H1 (cell line): ENCODE measurements around the gene CNKSR2. TPM values are rescaled to one million over a fixed set of nuclear protein-coding genes. Genes with fewer than 3 reads are reported as not detected.

Source experiments
- CTCF ChIA-PET: fragments of 300-600 bp; sonication (Branson Sonifier 250); formaldehyde crosslinking; loops from one replicate; lab custom pipeline; 2021; ENCODE audit not compliant: partially characterized antibody; lab: Charles Lee
- POLR2A ChIA-PET: fragments of 300-600 bp; sonication (Branson Sonifier 250); formaldehyde crosslinking; loops from one replicate; lab custom pipeline; 2021; ENCODE audit warnings: inconsistent platforms; ENCODE audit not compliant: partially characterized antibody; lab: Charles Lee
- DNase-seq, 2 experiments: peaks; one replicate each; pipeline versions ENCODE4 v3.0.0 to v3.0.0-alpha.2; 2010 to 2022; ENCODE audit warnings: low spot score in 2 of 2, low read depth in 1 of 2, mixed read lengths in 1 of 2
- FAIRE-seq: peaks from 2 replicates; lab custom pipeline; 2011; peaks lifted over from hg19 to GRCh38; lab: Jason Lieb, UNC
- H2AFZ ChIP-seq: 2 replicates; pipeline ENCODE4 v1.8.1; 2012; ENCODE audit warnings: low read length, inconsistent platforms
- H2AK5ac ChIP-seq: 2 replicates; pipeline ENCODE4 v1.6.1; 2013; ENCODE audit warnings: low read depth, low read length
- H2BK120ac ChIP-seq: replicated peaks from 2 replicates; pipeline ENCODE3; 2013; ENCODE audit warnings: low read depth, low read length, inconsistent platforms
- H2BK12ac ChIP-seq: 2 replicates; pipeline ENCODE4 v1.6.1; 2013; ENCODE audit warnings: low read depth, low read length
- H2BK15ac ChIP-seq: 2 replicates; pipeline ENCODE4 v1.6.1; 2013; ENCODE audit warnings: low read length
- H2BK20ac ChIP-seq: 2 replicates; pipeline ENCODE4 v1.6.1; 2013; ENCODE audit warnings: low read length
- H2BK5ac ChIP-seq: 2 replicates; pipeline ENCODE4 v1.6.1; 2013; ENCODE audit warnings: low read depth, low read length
- H3K14ac ChIP-seq: 2 replicates; pipeline ENCODE4 v1.6.1; 2013; ENCODE audit warnings: inconsistent platforms; ENCODE audit not compliant: insufficient read length
- H3K18ac ChIP-seq: 2 replicates; pipeline ENCODE4 v1.6.1; 2013; ENCODE audit warnings: low read length; ENCODE audit errors: extremely low read depth
- H3K23ac ChIP-seq: 2 replicates; pipeline ENCODE4 v1.6.1; 2013; ENCODE audit warnings: inconsistent platforms; ENCODE audit not compliant: insufficient read length
- H3K23me2 ChIP-seq: 2 replicates; pipeline ENCODE4 v1.6.1; 2013; ENCODE audit warnings: low read depth, low read length
- H3K27ac ChIP-seq: 2 replicates; pipeline ENCODE4 v1.6.1; 2011; ENCODE audit warnings: low read depth, low read length, inconsistent platforms
- H3K27me3 ChIP-seq, 4 experiments: replicated peaks in 1 of 4; 1 replicate in 1 of 4; 2 replicates in 3 of 4; pipeline versions ENCODE4 v1.6.1 to v1.8.1; 2011 to 2013; ENCODE audit warnings: low read length in 3 of 4, mild to moderate bottlenecking in 3 of 4, inconsistent platforms in 2 of 4, mixed read lengths in 2 of 4, moderate library complexity in 1 of 4; ENCODE audit not compliant: control insufficient read depth in 3 of 4, insufficient read depth in 3 of 4; ENCODE audit errors: extremely low read depth in 1 of 4
- H3K36me3 ChIP-seq, 4 experiments: 2 replicates each; pipeline versions ENCODE4 v1.6.1 to v1.8.1; 2011 to 2013; ENCODE audit warnings: mild to moderate bottlenecking in 4 of 4, low read length in 3 of 4, moderate library complexity in 2 of 4, control low read depth in 1 of 4, inconsistent platforms in 1 of 4; ENCODE audit not compliant: insufficient read depth in 4 of 4, control insufficient read depth in 2 of 4
- H3K4ac ChIP-seq: replicated peaks from 2 replicates; pipeline ENCODE3; 2013; ENCODE audit warnings: low read length, low read depth, mixed read lengths, inconsistent platforms; ENCODE audit not compliant: insufficient read length
- H3K4me1 ChIP-seq, 4 experiments: replicated peaks in 1 of 4; 1 replicate in 1 of 4; 2 replicates in 3 of 4; pipeline versions ENCODE4 v1.6.1 to v1.8.1; 2011 to 2013; ENCODE audit warnings: low read length in 3 of 4, inconsistent platforms in 2 of 4, mixed read lengths in 1 of 4; ENCODE audit not compliant: insufficient read depth in 4 of 4, control insufficient read depth in 3 of 4
- H3K4me2 ChIP-seq, 2 experiments: 2 replicates each; pipeline versions ENCODE4 v1.6.1 to v1.8.1; 2011 to 2013; ENCODE audit warnings: low read depth in 2 of 2, low read length in 2 of 2, control low read depth in 1 of 2, inconsistent platforms in 1 of 2, mild to moderate bottlenecking in 1 of 2; ENCODE audit not compliant: insufficient read depth in 1 of 2
- H3K4me3 ChIP-seq, 4 experiments: fragments of 200-600, 300-600 bp in 1 of 4; sonication (generic), shearing (Covaris generic), sonication (Bioruptor Twin) in 1 of 4; 2 replicates each; pipeline versions ENCODE4 v1.5.1 to v1.8.1; 2011 to 2016; ENCODE audit warnings: low read length in 4 of 4, low read depth in 3 of 4, control low read depth in 2 of 4, inconsistent platforms in 2 of 4, mild to moderate bottlenecking in 2 of 4, mixed read lengths in 1 of 4, moderate library complexity in 1 of 4; ENCODE audit not compliant: insufficient read depth in 2 of 4; ENCODE audit errors: extremely low read depth in 1 of 4
- H3K56ac ChIP-seq: replicated peaks from 2 replicates; pipeline ENCODE3; 2013; ENCODE audit warnings: low read depth, mild to moderate bottlenecking, mixed read lengths, low read length, inconsistent platforms; ENCODE audit not compliant: insufficient read length
- H3K79me1 ChIP-seq: 2 replicates; pipeline ENCODE4 v1.6.1; 2013; ENCODE audit warnings: low read depth, low read length, control low read depth
- H3K79me2 ChIP-seq, 2 experiments: 2 replicates each; pipeline versions ENCODE4 v1.6.1 to v1.8.1; 2012 to 2013; ENCODE audit warnings: low read length in 2 of 2, mild to moderate bottlenecking in 2 of 2, inconsistent platforms in 1 of 2; ENCODE audit not compliant: insufficient read depth in 2 of 2, control insufficient read depth in 1 of 2
- H3K9ac ChIP-seq, 4 experiments: replicated peaks in 1 of 4; 1 replicate in 1 of 4; 2 replicates in 3 of 4; pipeline versions ENCODE4 v1.6.1 to v1.8.1; 2011 to 2013; ENCODE audit warnings: low read depth in 3 of 4, low read length in 3 of 4, control low read depth in 2 of 4, mild to moderate bottlenecking in 2 of 4, moderate library complexity in 2 of 4, inconsistent platforms in 1 of 4; ENCODE audit errors: extremely low read depth in 1 of 4
- H3K9me3 ChIP-seq, 2 experiments: 2 replicates each; pipeline versions ENCODE4 v1.6.1 to v1.8.1; 2012 to 2013; ENCODE audit warnings: mild to moderate bottlenecking in 2 of 2, moderate library complexity in 2 of 2, control low read depth in 1 of 2, inconsistent platforms in 1 of 2, low read depth in 1 of 2, low read length in 1 of 2, mixed read lengths in 1 of 2; ENCODE audit not compliant: insufficient read depth in 2 of 2
- H4K20me1 ChIP-seq, 2 experiments: replicated peaks in 1 of 2; 2 replicates each; pipeline versions ENCODE3 to v1.8.1; 2011 to 2013; ENCODE audit warnings: inconsistent platforms in 2 of 2, low read length in 2 of 2, mild to moderate bottlenecking in 1 of 2; ENCODE audit not compliant: insufficient read depth in 2 of 2, control insufficient read depth in 1 of 2
- H4K5ac ChIP-seq: 2 replicates; pipeline ENCODE4 v1.6.1; 2013; ENCODE audit warnings: low read length, low read depth, mixed read lengths, inconsistent platforms; ENCODE audit not compliant: insufficient read length
- H4K8ac ChIP-seq: 2 replicates; pipeline ENCODE4 v1.8.0; 2013; ENCODE audit warnings: mild to moderate bottlenecking, moderate library complexity, low read length, inconsistent platforms; ENCODE audit not compliant: insufficient read depth; ENCODE audit errors: extremely low read depth
- H4K91ac ChIP-seq: replicated peaks from 2 replicates; pipeline ENCODE3; 2013; ENCODE audit warnings: low read length, mixed read lengths, inconsistent platforms; ENCODE audit not compliant: insufficient read length
- CTBP2 ChIP-seq: IDR thresholded peaks from 2 replicates; pipeline ENCODE4 v1.7.0; 2011; ENCODE audit warnings: borderline replicate concordance, mild to moderate bottlenecking, moderate library complexity, mixed read lengths, low read length; ENCODE audit not compliant: insufficient read depth, insufficient read length
- WGBS, 2 experiments: shearing (Covaris generic) in 1 of 2; methylation state at CpG; one replicate each; pipeline versions ENCODE4 v1.1.6 to v1.1.7; 2013 to 2015; ENCODE audit warnings: low lambda C conversion rate in 2 of 2, mixed read lengths in 2 of 2, inconsistent platforms in 1 of 2, low coverage in 1 of 2, missing lambda C conversion rate in 1 of 2; ENCODE audit not compliant: insufficient replicate concordance in 2 of 2, insufficient coverage in 1 of 2, insufficient read length in 1 of 2; ENCODE audit errors: extremely low coverage in 1 of 2, missing lambda C conversion rate in 1 of 2; 5-methylcytosine and 5-hydroxymethylcytosine counted together
- polyA plus RNA-seq, 7 experiments: library from polyadenylated mRNA; depleted of rRNA in 3 of 7; stranded (reverse) in 5 of 7; unstranded in 2 of 7; fragments of >200 nt in 5 of 7; fragments of 200-250 nt in 2 of 7; gene quantifications; 1 replicate in 5 of 7; 2 replicates in 1 of 7; 4 replicates in 1 of 7; pipeline versions ENCODE4 v1.2.1 to v1.2.3, GENCODE V29; 2011 to 2013; ENCODE audit warnings: missing spikeins in 2 of 7, mixed read lengths in 2 of 7
- total RNA-seq: library from RNA; stranded (reverse); fragmentation: NEBNext Ultra II Directional; extraction: Animal tissue kit (Norgen Biotek cat#: 25700); gene quantifications from 2 replicates; pipeline ENCODE4 v1.2.1, GENCODE V29; 2021

The CNKSR2 gene
- total and polyA plus RNA-seq, 2 of the 8 experiments (the other 6 are each of a cell fraction or from before 2014, with no cell fraction given): 5.5 to 16.3 TPM

DNA sequence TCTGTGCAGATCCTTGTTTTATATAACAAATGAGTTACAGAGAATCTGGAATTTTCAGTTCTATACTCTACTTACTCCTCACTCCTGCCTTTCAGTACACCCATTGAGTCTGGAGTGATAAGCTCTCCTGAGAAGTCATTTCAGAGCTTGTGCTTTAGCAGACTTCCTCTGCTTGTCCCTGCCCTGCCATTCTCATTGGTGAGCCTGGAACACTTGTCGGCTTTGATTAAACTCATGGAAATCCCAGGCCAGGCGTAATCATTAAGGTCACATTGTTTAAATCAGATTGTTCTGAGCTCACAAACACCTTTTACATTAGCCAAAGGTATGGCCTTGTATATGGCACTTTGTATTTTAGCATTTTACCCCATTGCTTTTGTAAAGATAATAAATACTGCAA is 102.7 kb downstream of the CNKSR2 start:
- no peaks in the 10 kb centered on the region for H3K79me2 ChIP-seq
- H3K18ac ChIP-seq: no peak overlapping the region
- peaks cover 0 to 1% of the 10 kb centered on the region in 2 experiments for H4K20me1 ChIP-seq
- no peaks in the 10 kb centered on the region for H3K79me1 ChIP-seq
- no peak overlapping the region for H2BK15ac ChIP-seq
- no peaks in the 10 kb centered on the region for H3K27me3 ChIP-seq
- DNase-seq: no peak
- H4K5ac ChIP-seq: no peak overlapping the region
- no peaks in the 10 kb centered on the region for H3K36me3 ChIP-seq
- 78% methylated on average over 2 of the region's 2 CpGs; no CpG with 5 or more reads in 1 of the 2 experiments for WGBS, 2 experiments
- no peak overlapping the region for H2BK5ac ChIP-seq
- no peak overlapping the region for H4K8ac ChIP-seq
- no peak for TF ChIP-seq CTBP2
- no peak overlapping the region for H2BK12ac ChIP-seq
- ChIA-PET CTCF (interaction anchor here (1.1 to 1.7 kb wide), 4 partner anchors 13 to 950 kb away, joined by 3 to 5 read pairs (median 3); no protein-coding TSS in a partner anchor), POLR2A (no interaction called here)
- H3K4me3 ChIP-seq: no peak overlapping the region
- no peak overlapping the region for H3K9ac ChIP-seq
- FAIRE-seq: no peak
- H2BK120ac ChIP-seq: no peak overlapping the region
- H3K27ac ChIP-seq: no peak overlapping the region
- H2AK5ac ChIP-seq: no peak overlapping the region
- H3K4me2 ChIP-seq: no peak overlapping the region
- no peaks in the 10 kb centered on the region for H3K9me3 ChIP-seq
- H3K4me1 ChIP-seq: peaks cover 0 to 2% (median 0%) of the 10 kb centered on the region in 4 experiments; a peak in 1 of 7 replicates
- H3K23ac ChIP-seq: no peak overlapping the region
- H2BK20ac ChIP-seq: no peak overlapping the region
- H3K56ac ChIP-seq: no peak overlapping the region
- no peak overlapping the region for H3K4ac ChIP-seq
- H3K14ac ChIP-seq: no peak overlapping the region
- no peak overlapping the region for H2AFZ ChIP-seq
- no peak overlapping the region for H4K91ac ChIP-seq
- H3K23me2 ChIP-seq: no peaks in the 10 kb centered on the region
